ENCODE results near the gene SYNE2.

Gene SYNE2

DNA sequence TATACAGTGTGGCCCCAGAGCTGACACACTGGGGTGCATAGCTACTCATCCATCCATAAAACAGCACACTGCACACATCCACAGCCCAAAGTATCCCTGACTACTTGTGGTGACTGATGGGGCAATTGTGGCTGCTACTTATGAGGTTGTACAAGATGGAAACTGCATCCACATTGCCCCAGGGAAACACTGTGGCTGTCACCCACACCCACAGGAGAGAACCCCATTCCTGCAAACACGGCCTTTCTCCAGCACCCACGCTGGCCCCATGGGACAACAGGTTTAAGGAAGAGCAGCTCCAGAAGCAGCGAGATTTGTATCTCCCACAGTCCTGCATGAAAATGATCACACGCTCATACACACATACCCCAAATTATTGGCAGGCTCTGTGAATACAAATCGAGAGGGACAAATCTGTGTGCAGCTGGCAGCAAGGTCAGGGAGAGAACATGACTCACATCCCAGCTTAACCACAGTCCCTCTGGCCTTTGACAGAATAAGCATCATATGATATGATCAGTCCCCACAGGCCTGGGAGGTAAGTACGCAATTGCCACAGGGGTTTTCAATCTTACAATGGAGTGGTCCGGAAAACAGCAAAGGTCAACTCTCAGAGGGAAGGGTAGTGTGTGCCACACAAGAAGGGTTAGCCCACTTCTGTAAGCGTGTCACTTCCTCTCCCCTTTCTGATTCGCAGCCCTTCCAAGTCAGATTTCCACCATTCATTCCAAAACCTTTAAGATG lies 379.5 kb downstream of the SYNE2 start:
- DNase-seq = no peak

DNA sequence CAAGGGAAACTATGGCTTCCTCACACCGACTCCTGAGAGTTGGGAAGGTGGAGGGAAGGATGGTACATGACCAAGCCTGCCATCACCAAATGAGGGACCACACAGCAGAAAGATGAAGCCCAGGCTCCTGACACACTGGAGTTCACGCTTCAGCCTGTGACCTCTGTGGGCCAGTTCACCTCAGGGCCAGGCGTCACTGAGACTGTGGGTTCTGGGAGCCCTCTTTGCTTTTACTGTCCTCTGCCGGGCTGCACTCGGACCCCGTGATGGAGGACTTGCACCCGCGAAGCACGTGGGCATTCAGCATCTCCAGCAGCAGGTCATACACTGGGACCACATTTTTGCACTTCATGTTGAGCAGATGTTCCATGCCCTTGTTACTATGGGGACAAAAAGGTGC lies 380.1 kb downstream of the SYNE2 start:
- DNase-seq = no peak

GRCh38 chr14:64233531-64234190 lies 380.9 kb downstream of the SYNE2 start:
- DNase-seq = no peak

GRCh38 chr14:64234877-64235651 lies 382.3 kb downstream of the SYNE2 start:
- peak; percentile 42 for DNase-seq

DNA sequence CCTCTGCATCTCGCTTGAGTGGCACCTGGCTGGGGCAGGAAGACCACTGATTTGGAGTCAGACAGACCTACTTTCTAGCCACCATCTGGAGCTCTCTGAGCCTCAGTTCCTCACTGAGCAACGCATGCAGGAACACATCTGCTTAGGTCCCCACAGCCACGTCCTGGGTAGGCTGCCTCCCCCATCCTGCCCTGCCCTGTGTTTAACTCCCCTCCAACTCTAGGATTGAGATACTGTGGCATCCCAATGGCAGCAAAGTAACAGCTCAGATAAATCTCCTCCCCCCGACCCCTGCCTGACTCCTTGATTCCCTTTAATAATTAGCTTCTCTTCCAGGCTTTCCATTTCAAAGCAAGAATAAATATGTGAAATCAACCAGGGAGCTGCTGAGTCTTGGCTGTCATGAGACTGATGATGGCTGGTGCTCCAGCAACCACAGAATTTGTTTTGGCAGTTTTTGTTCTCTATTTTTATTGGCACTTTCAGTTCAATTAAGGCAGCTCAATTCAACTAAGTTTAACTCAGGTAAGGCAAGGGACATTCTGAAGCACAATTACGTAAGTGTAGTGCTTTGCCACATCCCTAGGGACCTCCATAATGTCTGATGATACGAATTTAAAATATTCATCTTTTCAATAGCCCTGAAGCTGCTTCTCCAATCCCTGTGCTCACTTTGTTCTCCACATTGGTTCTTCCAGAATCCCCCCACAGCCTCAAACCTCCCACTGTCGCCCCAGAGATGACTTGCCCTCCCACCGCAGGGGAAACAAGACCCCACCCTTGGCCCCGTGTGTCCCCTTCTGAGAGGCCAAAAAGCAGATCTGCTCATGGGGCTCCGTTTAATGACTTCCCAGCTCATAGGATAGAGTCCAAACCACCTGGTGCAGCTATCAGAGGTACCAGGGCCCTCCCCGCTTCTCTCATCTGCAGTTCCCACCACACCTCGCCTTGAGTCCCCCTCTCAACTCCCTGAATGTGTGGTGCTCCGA lies 383.1 kb downstream of the SYNE2 start:
- DNase-seq = no peak

DNA sequence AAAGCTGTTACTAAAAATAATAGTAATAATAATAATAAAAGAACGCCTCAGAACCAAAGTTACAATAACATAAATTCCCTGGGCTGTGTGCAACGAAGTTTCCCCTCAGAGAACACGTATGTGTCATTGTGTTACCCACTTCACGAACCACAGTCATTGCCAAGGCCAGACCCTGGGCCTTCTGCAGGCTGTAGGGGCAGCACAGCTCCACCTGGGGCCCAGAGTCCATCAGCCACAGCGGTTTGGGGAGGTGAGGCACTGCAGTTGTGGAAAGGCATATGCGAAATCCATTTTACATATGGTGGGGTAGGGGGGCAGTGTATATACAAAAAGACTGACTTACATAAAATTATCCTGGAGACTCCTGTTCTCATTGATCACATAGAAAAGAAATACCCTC lies 385.2 kb downstream of the SYNE2 start:
- no peak for DNase-seq

GRCh38 chr14:64238631-64239030 lies 385.8 kb downstream of the SYNE2 start:
- no peak for DNase-seq

GRCh38 chr14:64244279-64244678 lies 391.5 kb downstream of the SYNE2 start:
- no peak for DNase-seq

- no peak for DNase-seq
Observed at GRCh38 chr14:64245491-64245890, 392.7 kb downstream of the SYNE2 start.

GRCh38 chr14:64246688-64247087 lies 393.9 kb downstream of the SYNE2 start:
- DNase-seq = no peak

- DNase-seq = no peak
Observed at GRCh38 chr14:64247195-64247594, 394.4 kb downstream of the SYNE2 start.

DNA sequence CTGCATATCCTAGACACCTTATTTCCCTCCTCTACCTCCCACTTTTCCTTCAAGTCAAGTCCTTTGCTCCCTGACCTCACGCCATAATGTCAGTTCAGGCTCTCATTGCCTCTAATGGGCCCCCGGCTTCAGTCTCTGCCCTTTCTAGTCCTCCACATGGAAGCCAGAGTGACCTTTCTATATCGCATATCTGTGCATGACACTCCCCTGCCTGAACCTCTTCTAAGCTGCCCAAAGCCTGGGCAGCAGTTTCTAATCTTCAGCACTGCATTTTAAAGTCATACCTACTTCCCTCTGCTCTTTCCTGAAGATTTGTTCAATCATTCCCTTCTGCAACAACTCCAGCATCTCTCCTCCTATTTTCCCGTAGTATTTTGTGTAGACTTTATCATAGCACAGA lies 395.9 kb downstream of the SYNE2 start:
- DNase-seq = no peak

DNA sequence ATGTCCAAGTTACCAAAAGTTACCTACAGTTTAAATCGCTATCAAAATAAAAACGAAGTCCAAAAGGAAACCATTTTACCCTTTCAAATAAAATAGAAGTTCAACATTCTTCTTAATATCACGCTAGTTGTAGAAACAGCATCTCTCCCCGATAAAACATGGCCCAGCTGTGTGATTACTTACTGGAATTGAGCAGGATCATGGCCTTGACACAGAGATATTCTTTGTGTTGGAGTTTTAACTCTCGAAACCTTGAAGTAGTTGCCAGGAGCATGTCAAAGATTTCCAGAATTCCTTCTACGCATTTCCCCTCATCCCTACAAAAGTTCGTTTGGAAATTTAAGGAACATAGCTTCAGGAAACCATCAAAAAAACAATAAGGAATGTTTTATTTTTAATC lies 396.6 kb downstream of the SYNE2 start:
- no peak for DNase-seq

DNA sequence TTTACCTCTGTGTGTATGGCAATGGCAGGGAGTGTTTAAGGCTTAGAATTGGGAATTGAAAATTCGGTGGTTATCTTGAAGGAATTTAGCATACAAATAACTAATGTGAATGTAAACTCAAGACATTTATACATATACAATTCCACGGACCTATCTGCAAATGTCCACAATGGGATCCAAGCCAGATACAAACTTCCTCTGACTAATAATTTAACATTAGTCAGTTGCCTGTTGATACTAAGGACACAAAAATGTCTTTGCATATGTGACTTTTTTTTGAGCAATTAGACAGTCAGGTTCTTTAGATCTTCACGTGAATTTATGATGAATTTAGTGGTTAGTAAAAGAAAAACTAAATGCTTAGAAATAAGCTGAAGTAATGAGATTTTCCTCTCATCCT lies 400.9 kb downstream of the SYNE2 start:
- DNase-seq = no peak

DNA sequence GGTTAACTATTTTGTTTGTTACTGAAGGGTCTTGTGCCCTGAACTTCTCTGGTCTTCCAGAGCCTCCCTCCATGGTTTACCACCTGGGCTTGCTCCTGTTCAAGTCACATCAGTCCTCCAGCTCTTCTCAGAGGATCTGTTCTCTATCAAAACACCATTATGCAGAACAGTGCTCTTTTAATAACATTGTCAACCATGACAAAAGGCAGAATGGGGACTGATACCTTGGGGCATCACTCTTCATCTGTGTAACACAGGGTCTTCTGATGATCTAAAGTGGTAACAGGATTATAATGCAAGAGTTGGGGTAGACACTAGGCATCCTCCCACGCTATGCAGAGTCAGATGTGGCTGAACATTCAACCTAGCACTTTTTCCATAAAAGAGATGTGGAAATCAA lies 403.0 kb downstream of the SYNE2 start:
- no peak for DNase-seq

DNA sequence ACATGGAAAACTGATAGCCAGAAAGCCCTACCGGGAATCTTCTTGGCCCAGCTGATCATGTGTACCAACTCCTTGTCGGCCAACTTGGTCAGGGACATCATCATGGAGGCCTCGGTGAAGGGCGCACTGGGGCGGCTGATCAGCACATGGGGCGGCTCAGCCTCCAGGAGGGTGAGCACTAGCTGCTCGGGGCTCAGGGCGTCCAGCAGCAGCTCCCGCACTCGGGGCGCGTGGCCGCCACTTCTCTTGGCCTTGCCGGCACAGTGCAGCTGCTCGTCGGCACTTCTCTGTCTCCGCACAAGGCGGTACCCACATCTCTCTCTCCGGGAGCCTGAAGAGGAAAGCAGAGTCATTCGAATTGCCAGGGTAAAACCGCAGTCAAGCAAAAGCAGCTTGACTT lies 407.6 kb downstream of the SYNE2 start:
- no peak for DNase-seq

DNA sequence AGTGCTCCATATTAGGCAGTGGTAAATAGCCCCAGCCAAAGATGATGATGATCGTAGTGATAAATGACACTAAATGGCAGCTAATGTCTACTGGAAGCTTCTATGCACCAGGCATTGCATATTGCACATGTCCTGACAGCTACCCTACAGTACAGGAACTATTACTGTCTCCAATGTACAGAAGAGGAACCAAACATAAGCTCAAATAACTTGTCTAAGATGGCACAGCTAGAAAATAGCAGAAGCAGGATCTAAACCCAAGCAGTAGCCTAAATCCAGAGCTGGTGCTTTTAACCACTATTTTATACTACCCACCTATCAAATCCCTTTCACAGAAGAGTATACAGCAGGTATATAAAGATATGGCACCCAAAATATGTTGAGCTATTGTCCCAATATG lies 412.4 kb downstream of the SYNE2 start:
- no peak for DNase-seq

DNA sequence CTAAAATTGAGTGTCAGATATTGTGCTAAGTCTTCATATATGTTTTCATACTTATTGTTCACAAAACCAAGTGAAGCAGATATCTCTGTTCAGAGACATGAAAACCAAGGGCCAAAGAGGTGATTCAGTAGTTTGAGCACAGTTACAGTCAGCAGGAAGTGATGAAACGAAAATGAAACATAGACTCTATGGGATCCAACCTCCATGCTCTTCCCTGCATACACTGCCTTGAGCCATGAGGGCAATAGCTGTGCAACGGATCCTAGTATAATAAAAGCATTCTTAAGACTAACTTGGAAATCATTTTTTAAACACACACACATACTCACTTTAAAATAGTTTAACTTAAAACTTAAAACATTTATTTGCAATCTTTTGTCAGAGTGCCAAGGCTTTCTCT lies 413.4 kb downstream of the SYNE2 start:
- no peak for DNase-seq

DNA sequence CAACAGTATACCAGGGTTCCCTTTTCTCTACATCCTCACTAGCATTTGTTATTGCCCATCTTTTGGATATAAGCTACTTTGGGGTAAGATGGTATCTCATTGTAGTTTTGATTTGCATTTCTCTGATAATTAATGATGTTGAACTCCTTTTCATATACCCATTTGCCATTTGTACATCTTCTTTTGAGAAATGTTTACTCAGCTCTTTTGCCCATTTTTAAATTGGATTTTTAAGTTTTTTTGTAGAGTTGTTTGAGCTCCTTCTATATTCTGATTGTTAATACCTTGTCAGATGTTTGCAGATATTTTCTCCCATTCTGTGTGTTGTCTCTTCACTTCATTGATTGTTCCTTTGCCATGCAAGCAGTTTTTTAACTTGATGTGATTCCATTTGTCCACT lies 419.2 kb downstream of the SYNE2 start:
- DNase-seq = no peak
